IMR-90 (cell line): Measurements from ENCODE around the gene C6orf47. TPM values are rescaled to one million over a fixed set of nuclear protein-coding genes. Genes with fewer than 3 reads are reported as not detected.

ENCODE experiments used
- ATAC-seq: fragments of 200-7000 bp; cut with Tn5 transposase; 2 replicates; pipeline ENCODE4 v1.9.1; 2020; ENCODE audit warnings: low read depth, mild to moderate bottlenecking, moderate library complexity
- BruUV-seq: library from RNA; stranded (reverse); fragments of 400-500 nt; replicated peaks from 2 replicates; lab custom pipeline; 2021; lab: Mats Ljungman, UMichigan
- CTCF ChIA-PET: fragments of 300-600 bp; formaldehyde crosslinking; extraction: SDS; loops from one replicate; lab custom pipeline; 2021; ENCODE audit warnings: antibody characterized with exemption; lab: Yijun Ruan, JAX
- POLR2A ChIA-PET: fragments of 300-600 bp; sonication (Branson Sonifier 250); formaldehyde crosslinking; loops from one replicate; lab custom pipeline; 2022; ENCODE audit warnings: antibody characterized with exemption; ENCODE audit not compliant: unreplicated experiment; lab: Charles Lee
- DNase-seq: peaks from one replicate; pipeline ENCODE4 v3.0.0; 2013
- H2AFZ ChIP-seq: replicated peaks from 2 replicates; pipeline ENCODE3; 2013; ENCODE audit warnings: low read length, mild to moderate bottlenecking; ENCODE audit not compliant: poor library complexity
- H2AK5ac ChIP-seq: 2 replicates; pipeline ENCODE4 v1.6.1; 2013; ENCODE audit warnings: low read depth, low read length, inconsistent platforms
- H2AK9ac ChIP-seq: replicated peaks from 2 replicates; pipeline ENCODE3; 2013; ENCODE audit warnings: mild to moderate bottlenecking, low read depth, low read length, moderate library complexity; ENCODE audit not compliant: poor library complexity
- H2BK120ac ChIP-seq: 2 replicates; pipeline ENCODE4 v1.6.1; 2013; ENCODE audit warnings: low read depth, low read length, inconsistent platforms
- H2BK15ac ChIP-seq: 3 replicates; pipeline ENCODE4 v1.6.1; 2013; ENCODE audit warnings: low read depth, low read length, inconsistent platforms
- H2BK20ac ChIP-seq: 2 replicates; pipeline ENCODE4 v1.6.1; 2013; ENCODE audit warnings: low read depth, mild to moderate bottlenecking, inconsistent platforms, low read length, moderate library complexity
- H2BK5ac ChIP-seq: 2 replicates; pipeline ENCODE4 v1.6.1; 2013; ENCODE audit warnings: mild to moderate bottlenecking, low read depth, low read length, inconsistent platforms; ENCODE audit not compliant: poor library complexity, severe bottlenecking
- H3K14ac ChIP-seq: replicated peaks from 2 replicates; pipeline ENCODE4 v1.6.1; 2013; ENCODE audit warnings: low read depth, low read length, inconsistent platforms
- H3K18ac ChIP-seq: 2 replicates; pipeline ENCODE4 v1.6.1; 2013; ENCODE audit warnings: low read depth, low read length, control low read depth
- H3K23ac ChIP-seq: 2 replicates; pipeline ENCODE4 v1.6.1; 2013; ENCODE audit warnings: low read depth, low read length, inconsistent platforms
- H3K27ac ChIP-seq: 2 replicates; pipeline ENCODE4 v1.5.1; 2013; ENCODE audit warnings: mild to moderate bottlenecking, control low read depth, low read length; ENCODE audit not compliant: insufficient read depth
- H3K27me3 ChIP-seq: 2 replicates; pipeline ENCODE4 v1.6.1; 2013; ENCODE audit warnings: low read length; ENCODE audit not compliant: control insufficient read depth, insufficient read depth
- H3K36me3 ChIP-seq: 2 replicates; pipeline ENCODE4 v1.6.1; 2013; ENCODE audit warnings: low read length, mixed read lengths; ENCODE audit not compliant: control insufficient read depth, insufficient read depth
- H3K4ac ChIP-seq: 2 replicates; pipeline ENCODE4 v1.6.1; 2013; ENCODE audit warnings: low read depth, low read length, inconsistent platforms
- H3K4me1 ChIP-seq: 2 replicates; pipeline ENCODE4 v1.6.1; 2013; ENCODE audit warnings: low read length, mixed read lengths; ENCODE audit not compliant: control insufficient read depth, insufficient read depth
- H3K4me2 ChIP-seq: 2 replicates; pipeline ENCODE4 v1.6.1; 2013; ENCODE audit warnings: low read depth, mild to moderate bottlenecking, control low read depth, low read length, moderate library complexity
- H3K4me3 ChIP-seq: 2 replicates; pipeline ENCODE4 v1.5.1; 2013; ENCODE audit warnings: low read depth, mild to moderate bottlenecking, control low read depth, low read length, moderate library complexity; ENCODE audit not compliant: insufficient read depth
- H3K56ac ChIP-seq: 2 replicates; pipeline ENCODE4 v1.6.1; 2013; ENCODE audit warnings: low read length, inconsistent platforms; ENCODE audit not compliant: insufficient read depth; ENCODE audit errors: extremely low read depth
- H3K79me1 ChIP-seq, 2 experiments: 2 replicates each; pipeline ENCODE4 v1.6.1; 2013; ENCODE audit warnings: low read length in 2 of 2, inconsistent platforms in 1 of 2, low read depth in 1 of 2
- H3K9ac ChIP-seq: 2 replicates; pipeline ENCODE4 v1.6.1; 2013; ENCODE audit warnings: low read depth, low read length, control low read depth
- H3K9me1 ChIP-seq: 2 replicates; pipeline ENCODE4 v1.6.1; 2013; ENCODE audit warnings: low read length, inconsistent platforms; ENCODE audit not compliant: insufficient read depth
- H3K9me3 ChIP-seq: 2 replicates; pipeline ENCODE4 v1.6.1; 2013; ENCODE audit warnings: low read length; ENCODE audit not compliant: control insufficient read depth, insufficient read depth
- H4K20me1 ChIP-seq: 2 replicates; pipeline ENCODE4 v1.6.1; 2013; ENCODE audit warnings: low read length, inconsistent platforms; ENCODE audit not compliant: insufficient read depth
- H4K5ac ChIP-seq: 2 replicates; pipeline ENCODE4 v1.6.1; 2013; ENCODE audit warnings: mild to moderate bottlenecking, low read depth, low read length, control low read depth
- H4K8ac ChIP-seq, 2 experiments: 2 replicates each; pipeline ENCODE4 v1.6.1; 2013; ENCODE audit warnings: low read depth in 2 of 2, low read length in 2 of 2, control low read depth in 1 of 2, inconsistent platforms in 1 of 2
- H4K91ac ChIP-seq: 2 replicates; pipeline ENCODE4 v1.6.1; 2013; ENCODE audit warnings: low read depth, low read length, inconsistent platforms; ENCODE audit not compliant: insufficient read depth
- BHLHE40 ChIP-seq: fragments of 150-350 bp; IDR thresholded peaks from 2 replicates; pipeline ENCODE4 v1.6.1; 2016; ENCODE audit warnings: mild to moderate bottlenecking, low read depth, low read length
- CHD1 ChIP-seq: IDR thresholded peaks from 2 replicates; pipeline ENCODE4 v1.6.1; 2012; ENCODE audit warnings: low read depth, low read length, improper control_type of control experiment
- ELK1 ChIP-seq: fragments of 150-350 bp; IDR thresholded peaks from 2 replicates; pipeline ENCODE4 v1.6.1; 2016; ENCODE audit warnings: low read depth, mild to moderate bottlenecking, low read length, moderate library complexity, borderline replicate concordance
- MAFK ChIP-seq: IDR thresholded peaks from 2 replicates; pipeline ENCODE4 v1.6.1; 2012; ENCODE audit warnings: low read depth, low read length, improper control_type of control experiment
- MXI1 ChIP-seq: IDR thresholded peaks from 2 replicates; pipeline ENCODE4 v1.6.1; 2012; ENCODE audit warnings: low read depth, mild to moderate bottlenecking, low read length, moderate library complexity, borderline replicate concordance
- NFE2L2 ChIP-seq: fragments of 150-350 bp; IDR thresholded peaks from 2 replicates; pipeline ENCODE4 v1.6.1; 2016; ENCODE audit warnings: low read depth, mild to moderate bottlenecking, low read length
- POLR2A ChIP-seq: IDR thresholded peaks from 2 replicates; pipeline ENCODE4 v1.6.1; 2012; ENCODE audit warnings: mild to moderate bottlenecking, low read depth, low read length
- SMC3 ChIP-seq: fragments of 150-350 bp; IDR thresholded peaks from 2 replicates; pipeline ENCODE4 v1.6.1; 2016; ENCODE audit warnings: low read depth, mild to moderate bottlenecking, antibody characterized with exemption, low read length, moderate library complexity
- WGBS, 2 experiments: methylation state at CpG; one replicate each; pipeline versions ENCODE4 v1.1.5 to v1.1.7; 2013; ENCODE audit warnings: missing lambda C conversion rate in 2 of 2; ENCODE audit not compliant: insufficient read length in 1 of 2; ENCODE audit errors: extremely low coverage in 2 of 2; 5-methylcytosine and 5-hydroxymethylcytosine counted together
- dilution Hi-C: fragments of 300-500 bp; cut with HindIII; formaldehyde crosslinking; loops from one replicate; pipeline ENCODE4 v1.14.3; 2018; ENCODE audit warnings: low sequenced_read_pairs; ENCODE audit not compliant: unreplicated experiment
- in situ Hi-C: fragments of 300-500 bp; cut with MboI; formaldehyde crosslinking; loops from 3 replicates; pipeline ENCODE4 v1.14.3; 2019; ENCODE audit warnings: low sequenced_read_pairs, inconsistent platforms, mixed read lengths
- intact Hi-C: fragments of 100-400 bp; cut with micrococcal nuclease; formaldehyde crosslinking; loops from 2 replicates; pipeline ENCODE4 v1.10.0; 2022
- polyA plus RNA-seq, 3 experiments: library from polyadenylated mRNA; depleted of rRNA; stranded (reverse); fragments of >200 nt; gene quantifications; 2 replicates each; pipeline ENCODE4 v1.2.3, GENCODE V29; 2012; ENCODE audit warnings: low replicate concordance in 1 of 3
- total RNA-seq: library from RNA; depleted of rRNA; stranded (reverse); fragments of >200 nt; gene quantifications from 2 replicates; pipeline ENCODE4 v1.2.3, GENCODE V29; 2012
- TF ChIP-seq, protein P1 (sequence below): fragments of 150-350 bp; IDR thresholded peaks from 2 replicates; pipeline ENCODE4 v1.6.1; 2017; ENCODE audit warnings: mild to moderate bottlenecking, antibody characterized with exemption, low read length, low read depth

The C6orf47 gene
- total and polyA plus RNA-seq, 2 of the 4 experiments (the other 2 are of a cell fraction), result 8.9 to 14.2 TPM

- in situ Hi-C loops, result no loop called here
Measured at GRCh38 chr6:31692353-31692752, 31.8 kb upstream of the C6orf47 start.

More at GRCh38 chr6:31692353-31692752, 31.8 kb upstream of the C6orf47 start:
- H3K4me1 ChIP-seq, result no peaks in the 10 kb centered on the region
- H2BK5ac ChIP-seq, result no peak overlapping the region
- no peak overlapping the region for H4K91ac ChIP-seq
- intact Hi-C loops (no loop called here), dilution Hi-C loops (no loop called here)
- POLR2A ChIA-PET, result no interaction called here
- H4K20me1 ChIP-seq, result no peaks in the 10 kb centered on the region
- no peak overlapping the region for H4K8ac ChIP-seq
- no peak overlapping the region for H3K14ac ChIP-seq
- H3K79me1 ChIP-seq, result peaks cover 4 to 13% of the 10 kb centered on the region in 2 experiments; a peak in 3 of 4 replicates
- no peaks in the 10 kb centered on the region for H3K9me1 ChIP-seq
- no peaks in the 10 kb centered on the region for H3K27me3 ChIP-seq
- H4K5ac ChIP-seq, result no peak overlapping the region
- H3K4me2 ChIP-seq, result no peak overlapping the region
- CTCF ChIA-PET, result no interaction called here
- TF ChIP-seq BHLHE40 (no peak), CHD1 (no peak), NFE2L2 (no peak), SMC3 (no peak), MAFK (no peak), MXI1 (no peak), POLR2A (no peak), ELK1 (no peak)
- TF ChIP-seq, protein P1, sequence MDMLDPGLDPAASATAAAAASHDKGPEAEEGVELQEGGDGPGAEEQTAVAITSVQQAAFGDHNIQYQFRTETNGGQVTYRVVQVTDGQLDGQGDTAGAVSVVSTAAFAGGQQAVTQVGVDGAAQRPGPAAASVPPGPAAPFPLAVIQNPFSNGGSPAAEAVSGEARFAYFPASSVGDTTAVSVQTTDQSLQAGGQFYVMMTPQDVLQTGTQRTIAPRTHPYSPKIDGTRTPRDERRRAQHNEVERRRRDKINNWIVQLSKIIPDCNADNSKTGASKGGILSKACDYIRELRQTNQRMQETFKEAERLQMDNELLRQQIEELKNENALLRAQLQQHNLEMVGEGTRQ, result no peak
- no peak overlapping the region for H2AK9ac ChIP-seq
- no peak overlapping the region for H2AK5ac ChIP-seq
- DNase-seq (no peak), ATAC-seq (no peak)
- H3K27ac ChIP-seq, result no peak overlapping the region
- no peaks in the 10 kb centered on the region for H3K9me3 ChIP-seq
- H2BK20ac ChIP-seq, result no peak overlapping the region
- H3K4me3 ChIP-seq, result no peak overlapping the region
- no peak overlapping the region for H3K23ac ChIP-seq
- H3K36me3 ChIP-seq, result peaks cover 71% of the 10 kb centered on the region
- 100% methylated on average over 1 of the region's 4 CpGs; no CpG with 5 or more reads in 1 of the 2 experiments for WGBS, 2 experiments
- H2AFZ ChIP-seq, result no peak overlapping the region
- H3K4ac ChIP-seq, result no peak overlapping the region
- H2BK120ac ChIP-seq, result no peak overlapping the region
- BruUV-seq, result no TSS peak
- H2BK15ac ChIP-seq, result no peak overlapping the region
- no peak overlapping the region for H3K18ac ChIP-seq
- H3K9ac ChIP-seq, result no peak overlapping the region
- H3K56ac ChIP-seq, result no peak overlapping the region
